ENCODE data around the gene OR1J4. TPM values are rescaled to one million over a fixed set of nuclear protein-coding genes. Genes with fewer than 3 reads are reported as not detected.
A peak's percentile ranks its signal among the peaks of the same experiment; 100 is the strongest.

The OR1J4 gene
- polyA plus RNA-seq, 1 experiment = 0.11 TPM

- POLR2A ChIA-PET = no interaction called here
- CTCF ChIA-PET = interaction anchor here (1.3 to 1.6 kb wide), 2 partner anchors 12 to 21 kb away, joined by 3 to 7 read pairs; no protein-coding TSS in a partner anchor
- DNase-seq (ENCODE audit: low read depth, low spot score) = no peak
- no peak for TF ChIP-seq CTCF (IDR thresholded peaks at IDR 0.05; ENCODE audit: low read depth, low read length)
- Histone ChIP-seq H3K27me3 (ENCODE audit: control insufficient read depth, insufficient read depth, low read length) (no peaks in the 10 kb centered on the region), H3K9me3 (ENCODE audit: control insufficient read depth, insufficient read depth, low read length) (no peaks in the 10 kb centered on the region), H3K4me3 (ENCODE audit: low read depth, low read length) (no peak within 1 kb of the TSS), H3K27ac (ENCODE audit: low read depth, low read length) (no peak within 1 kb of the TSS)
Observed at GRCh38 chr9:122477826-122478225, 41.1 kb upstream of the OR1J4 start, which contains the start of gene OR1J1. Gene OR1J1 (minus strand): TSS chr9:122477926. CDS start chr9:122477926, 0 bp downstream.

GRCh38 chr9:122479062-122479461 lies 39.9 kb upstream of the OR1J4 start:
- H3K9me3 ChIP-seq (ENCODE audit: control insufficient read depth, insufficient read depth, low read length) = no peaks in the 10 kb centered on the region
- CTCF ChIA-PET = interaction anchor here (0.8 to 3.0 kb wide), 2 partner anchors 14 to 19 kb away, joined by 4 to 17 read pairs; no protein-coding TSS in a partner anchor
- no peaks in the 10 kb centered on the region for H3K27me3 ChIP-seq (ENCODE audit: control insufficient read depth, insufficient read depth, low read length)
- DNase-seq (ENCODE audit: low read depth, low spot score) = no peak
- no peak overlapping the region for H3K4me3 ChIP-seq (ENCODE audit: low read depth, low read length)
- TF ChIP-seq CTCF (IDR thresholded peaks at IDR 0.05; ENCODE audit: low read depth, low read length) = no peak
- POLR2A ChIA-PET = no interaction called here
- no peak overlapping the region for H3K27ac ChIP-seq (ENCODE audit: low read depth, low read length)

- H3K9me3 ChIP-seq (ENCODE audit: control insufficient read depth, insufficient read depth, low read length) = no peaks in the 10 kb centered on the region
- H3K27me3 ChIP-seq (ENCODE audit: control insufficient read depth, insufficient read depth, low read length) = no peaks in the 10 kb centered on the region
- TF ChIP-seq CTCF (IDR thresholded peaks at IDR 0.05; ENCODE audit: low read depth, low read length) = peak; percentile 80
- H3K27ac ChIP-seq (ENCODE audit: low read depth, low read length) = no peak overlapping the region
- H3K4me3 ChIP-seq (ENCODE audit: low read depth, low read length) = no peak overlapping the region
- ChIA-PET POLR2A (no interaction called here), CTCF (interaction anchor here (0.6 to 3.6 kb wide), 41 partner anchors 8 to 570 kb away, joined by 3 to 31 read pairs (median 4); partner anchors contain the start of genes OR1J1 and OR1J2)
- DNase-seq (ENCODE audit: low read depth, low spot score) = peak; percentile 18
Observed at GRCh38 chr9:122498883-122499288, 20.1 kb upstream of the OR1J4 start.

GRCh38 chr9:122506964-122507363 lies 12.0 kb upstream of the OR1J4 start:
- Histone ChIP-seq H3K27ac (ENCODE audit: low read depth, low read length) (no peak overlapping the region), H3K9me3 (ENCODE audit: control insufficient read depth, insufficient read depth, low read length) (no peaks in the 10 kb centered on the region), H3K27me3 (ENCODE audit: control insufficient read depth, insufficient read depth, low read length) (no peaks in the 10 kb centered on the region), H3K4me3 (ENCODE audit: low read depth, low read length) (no peak overlapping the region)
- POLR2A ChIA-PET = no interaction called here
- CTCF ChIA-PET = interaction anchor here (1.0 kb wide), 1 partner anchor 8 kb away, joined by 6 read pairs; no protein-coding TSS in a partner anchor
- no peak for TF ChIP-seq CTCF (IDR thresholded peaks at IDR 0.05; ENCODE audit: low read depth, low read length)
- DNase-seq (ENCODE audit: low read depth, low spot score) = no peak

- TF ChIP-seq CTCF (IDR thresholded peaks at IDR 0.05; ENCODE audit: low read depth, low read length) = no peak
- Histone ChIP-seq H3K4me3 (ENCODE audit: low read depth, low read length) (no peak within 1 kb of the TSS), H3K27ac (ENCODE audit: low read depth, low read length) (no peak within 1 kb of the TSS), H3K9me3 (ENCODE audit: control insufficient read depth, insufficient read depth, low read length) (no peaks in the 10 kb centered on the region), H3K27me3 (ENCODE audit: control insufficient read depth, insufficient read depth, low read length) (no peaks in the 10 kb centered on the region)
- ChIA-PET POLR2A (no interaction called here), CTCF (interaction anchor here (1.5 kb wide), 1 partner anchor 12 kb away, joined by 10 read pairs; no protein-coding TSS in a partner anchor)
- no peak for DNase-seq (ENCODE audit: low read depth, low spot score)
Observed at GRCh38 chr9:122510502-122510901, 8.4 kb upstream of the OR1J4 start, which contains the start of gene OR1J2. Gene OR1J2 (plus strand): TSS chr9:122510802. CDS start chr9:122510802, 0 bp downstream.
